ENCODE results near the gene VAMP1.

Gene VAMP1

GRCh38 chr12:6460751-6461371 is 9.6 kb downstream of the VAMP1 start:
- Histone ChIP-seq H3K36me3 (ENCODE audit: control insufficient read depth in 2 of 2, insufficient read depth in 1 of 2, low read length in 2 of 2) (peaks cover 9 to 63% of the 10 kb centered on the region in 2 experiments), H3K4me1 (ENCODE audit: control insufficient read depth, insufficient read depth, low read length) (no peaks in the 10 kb centered on the region), H3K4me3 (ENCODE audit: low read depth, low read length) (no peak overlapping the region), H3K9me3 (ENCODE audit: control insufficient read depth, insufficient read depth, low read depth, low read length) (no peaks in the 10 kb centered on the region), H3K27ac (ENCODE audit: extremely low read depth, low read depth, low read length) (no peak overlapping the region)
- TF ChIP-seq ZBTB20 (tag by site-specific recombination; IDR thresholded peaks at IDR 0.05) (no peak), ZNF24 (tag by site-specific recombination; IDR thresholded peaks at IDR 0.05) (no peak), KLF9 (tag by site-specific recombination; IDR thresholded peaks at IDR 0.05; ENCODE audit: low read depth) (no peak), ZNF513 (tag by site-specific recombination; IDR thresholded peaks at IDR 0.05) (no peak), ZNF830 (tag by site-specific recombination; IDR thresholded peaks at IDR 0.05; ENCODE audit: low read depth) (no peak), ZNF37A (tag by site-specific recombination; IDR thresholded peaks at IDR 0.05) (no peak), ZBTB17 (tag by site-specific recombination; IDR thresholded peaks at IDR 0.05) (no peak), ZNF654 (tag by site-specific recombination; IDR thresholded peaks at IDR 0.05; ENCODE audit: low read depth) (no peak), ZNF621 (tag by site-specific recombination; IDR thresholded peaks at IDR 0.05) (no peak), ZNF302 (tag by site-specific recombination; IDR thresholded peaks at IDR 0.05; ENCODE audit: low read depth) (no peak), OSR2 (tag by site-specific recombination; IDR thresholded peaks at IDR 0.05) (no peak), EGR2 (tag by site-specific recombination; IDR thresholded peaks at IDR 0.05; ENCODE audit: low read depth) (no peak)
- POLR2A ChIA-PET = interaction anchor here (0.6 to 4.3 kb wide), 4 partner anchors 9 to 134 kb away, joined by 3 to 40 read pairs (median 3); partner anchors contain the start of genes GAPDH and VAMP1
- CTCF ChIA-PET = interaction anchor here (1.6 kb wide), 1 partner anchor 37 kb away, joined by 4 read pairs; no protein-coding TSS in a partner anchor

- peaks cover under 1 to 49% of the 10 kb centered on the region in 2 experiments; a peak in 2 of 3 replicates for H3K36me3 ChIP-seq (ENCODE audit: control insufficient read depth in 2 of 2, insufficient read depth in 1 of 2, low read length in 2 of 2)
- no peaks in the 10 kb centered on the region for H3K4me1 ChIP-seq (ENCODE audit: control insufficient read depth, insufficient read depth, low read length)
- H3K4me3 ChIP-seq (ENCODE audit: low read depth, low read length) = no peak overlapping the region
- ChIA-PET POLR2A (interaction anchor here (1.4 to 4.3 kb wide), 3 partner anchors 11 to 113 kb away, joined by 4 to 40 read pairs (median 4); partner anchors contain the start of gene VAMP1), CTCF (interaction anchor here (0.5 to 1.2 kb wide), 4 partner anchors 35 to 471 kb away, joined by 3 to 5 read pairs (median 3); partner anchors contain the start of gene SCNN1A)
- no peaks in the 10 kb centered on the region for H3K9me3 ChIP-seq (ENCODE audit: control insufficient read depth, insufficient read depth, low read depth, low read length)
- H3K27ac ChIP-seq (ENCODE audit: extremely low read depth, low read depth, low read length) = no peak overlapping the region
- TF ChIP-seq PRDM1 (tag by site-specific recombination; IDR thresholded peaks at IDR 0.05) (no peak), PBX3 (CRISPR knock-in tag; IDR thresholded peaks at IDR 0.05) (no peak), ZNF391 (tag by site-specific recombination; IDR thresholded peaks at IDR 0.05; ENCODE audit: borderline replicate concordance, low read depth) (no peak), ZNF843 (tag by site-specific recombination; IDR thresholded peaks at IDR 0.05) (no peak), ZFP3 (tag by site-specific recombination; IDR thresholded peaks at IDR 0.05; ENCODE audit: low read depth) (no peak), KLF16 (tag by site-specific recombination; IDR thresholded peaks at IDR 0.05) (no peak), ZSCAN30 (tag by site-specific recombination; IDR thresholded peaks at IDR 0.05) (no peak), ZNF394 (tag by site-specific recombination; IDR thresholded peaks at IDR 0.05; ENCODE audit: borderline replicate concordance) (no peak), ZNF341 (tag by site-specific recombination; IDR thresholded peaks at IDR 0.05; ENCODE audit: low read depth) (no peak), ZFP41 (tag by site-specific recombination; IDR thresholded peaks at IDR 0.05; ENCODE audit: borderline replicate concordance) (no peak), MZF1 (tag by site-specific recombination; IDR thresholded peaks at IDR 0.05; ENCODE audit: borderline replicate concordance) (no peak), ZNF221 (tag by site-specific recombination; IDR thresholded peaks at IDR 0.05; ENCODE audit: borderline replicate concordance) (no peak)
Measured at GRCh38 chr12:6459004-6459337, 11.5 kb downstream of the VAMP1 start.
